ENCODE data around the gene LAP3. TPM values are rescaled to one million over a fixed set of nuclear protein-coding genes. Genes with fewer than 3 reads are reported as not detected.

LAP3 gene
- 77.6 TPM for total RNA-seq

- H3K27me3 ChIP-seq: no peaks in the 10 kb centered on the region
- H3K4me3 ChIP-seq: peak within 1 kb of the TSS; percentile 75 to 91
- H3K4me1 ChIP-seq: peaks cover 19% of the 10 kb centered on the region
- DNase-seq (ENCODE audit: extremely low spot score in 2 of 2): peak in 1 of 2 donors; percentile 98
- TF ChIP-seq POLR2AphosphoS5 (IDR thresholded peaks at IDR 0.05; ENCODE audit: insufficient read depth in 1 of 2, low read depth in 1 of 2) (peak; percentile 16 to 89), POLR2A (IDR thresholded peaks at IDR 0.05) (peak in 1 of 2 donors; percentile 83), CTCF (IDR thresholded peaks at IDR 0.05) (no peak)
- H3K36me3 ChIP-seq: peaks cover 0 to 5% of the 10 kb centered on the region in 2 donors
- H3K9me3 ChIP-seq: no peaks in the 10 kb centered on the region
- intact Hi-C loops (cut with DNase I): no loop called here
- H3K27ac ChIP-seq: peak within 1 kb of the TSS; percentile 81
These were observed at the start of gene LAP3 for GRCh38 chr4:17576932-17577664. TSS of gene LAP3 (plus strand) at chr4:17577198. CDS start at chr4:17577466, 268 bp downstream.

DNA sequence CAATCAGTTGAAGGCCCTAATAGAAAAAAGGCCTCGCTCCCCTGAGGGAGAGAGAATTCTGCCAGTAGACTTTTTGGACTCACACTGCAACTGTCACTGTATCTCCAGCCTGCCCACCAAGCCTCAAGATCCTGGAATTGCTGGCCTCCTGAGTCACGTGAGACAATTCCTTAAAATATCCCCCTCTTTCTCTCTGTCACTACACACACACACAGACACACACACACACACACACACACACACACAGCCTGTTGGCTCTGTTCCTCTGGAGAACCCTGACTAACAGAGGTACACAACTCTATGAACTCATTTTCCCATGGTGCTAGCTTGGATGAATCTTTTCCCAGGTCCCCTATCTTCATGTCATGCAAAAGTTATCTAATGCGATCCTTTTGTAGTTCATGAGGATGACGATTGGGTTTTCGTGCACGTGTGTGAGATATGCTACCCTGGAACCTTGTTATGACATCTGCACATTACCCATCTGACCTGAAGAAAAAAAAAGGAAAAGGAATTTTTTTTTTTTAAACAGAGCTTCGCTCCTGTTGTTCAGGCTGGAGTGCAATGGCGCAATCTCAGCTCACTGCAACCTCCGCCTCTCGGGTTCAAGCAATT lies 48.3 kb upstream of the LAP3 start:
- Histone ChIP-seq H3K9me3 (no peaks in the 10 kb centered on the region), H3K27me3 (no peaks in the 10 kb centered on the region), H3K27ac (no peak overlapping the region), H3K4me1 (no peaks in the 10 kb centered on the region), H3K36me3 (no peaks in the 10 kb centered on the region), H3K4me3 (no peak overlapping the region)
- TF ChIP-seq POLR2AphosphoS5 (IDR thresholded peaks at IDR 0.05; ENCODE audit: insufficient read depth in 1 of 2, low read depth in 1 of 2): no peak
- TF ChIP-seq POLR2A (IDR thresholded peaks at IDR 0.05): no peak
- no peak for TF ChIP-seq CTCF (IDR thresholded peaks at IDR 0.05)
- intact Hi-C loops (cut with DNase I): no loop called here
- DNase-seq (ENCODE audit: extremely low spot score in 2 of 2): no peak

DNA sequence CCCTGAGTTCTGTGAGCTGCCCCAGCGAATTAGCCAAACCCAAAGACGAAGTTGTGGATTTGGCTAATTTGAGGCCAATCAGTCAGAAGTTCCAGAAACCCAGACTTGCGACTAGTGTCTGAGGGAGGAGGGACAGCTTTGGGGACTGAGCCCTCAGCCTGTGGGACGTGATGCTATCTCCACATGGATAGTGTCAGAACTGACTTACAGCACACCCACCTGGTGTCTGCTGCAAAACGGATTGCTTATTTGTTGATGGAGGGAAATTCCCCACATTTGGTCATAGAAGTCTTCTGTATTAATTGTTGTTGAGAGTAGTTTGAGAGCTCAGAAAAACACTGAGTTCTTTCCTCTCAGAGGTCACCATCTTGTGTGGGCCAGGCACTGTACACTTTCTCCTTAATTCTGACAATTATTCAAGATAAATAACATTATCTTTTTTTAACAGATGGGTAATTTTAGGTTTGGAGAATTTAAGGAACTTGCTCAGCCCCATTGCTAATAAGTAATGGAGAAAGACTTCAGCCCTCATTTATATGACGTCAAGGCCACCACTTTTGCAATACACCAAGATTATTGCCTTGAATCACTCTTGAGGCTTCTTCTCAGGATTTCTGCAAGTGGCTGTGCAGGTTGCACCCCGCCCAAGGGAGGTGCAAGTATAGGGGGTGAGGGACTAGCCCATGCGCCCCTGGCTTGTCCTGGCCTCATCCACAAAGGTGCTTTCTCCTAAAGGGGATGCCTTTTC lies 45.3 kb upstream of the LAP3 start:
- Histone ChIP-seq H3K9me3 (no peaks in the 10 kb centered on the region), H3K27ac (no peak overlapping the region), H3K4me1 (no peaks in the 10 kb centered on the region), H3K27me3 (no peaks in the 10 kb centered on the region), H3K36me3 (no peaks in the 10 kb centered on the region), H3K4me3 (no peak overlapping the region)
- TF ChIP-seq POLR2A (IDR thresholded peaks at IDR 0.05): no peak
- no peak for TF ChIP-seq CTCF (IDR thresholded peaks at IDR 0.05)
- TF ChIP-seq POLR2AphosphoS5 (IDR thresholded peaks at IDR 0.05; ENCODE audit: insufficient read depth in 1 of 2, low read depth in 1 of 2): no peak
- DNase-seq (ENCODE audit: extremely low spot score in 2 of 2): no peak
- intact Hi-C loops (cut with DNase I): no loop called here

GRCh38 chr4:17534705-17535104 lies 42.3 kb upstream of the LAP3 start:
- Histone ChIP-seq H3K27ac (no peak overlapping the region), H3K4me1 (no peaks in the 10 kb centered on the region), H3K27me3 (no peaks in the 10 kb centered on the region), H3K9me3 (no peaks in the 10 kb centered on the region), H3K36me3 (no peaks in the 10 kb centered on the region), H3K4me3 (no peak overlapping the region)
- TF ChIP-seq CTCF (IDR thresholded peaks at IDR 0.05) (no peak), POLR2AphosphoS5 (IDR thresholded peaks at IDR 0.05; ENCODE audit: insufficient read depth in 1 of 2, low read depth in 1 of 2) (no peak), POLR2A (IDR thresholded peaks at IDR 0.05) (no peak)
- intact Hi-C loops (cut with DNase I): no loop called here
- DNase-seq (ENCODE audit: extremely low spot score in 2 of 2): no peak

Data from vagina (tissue), 2 donors.